Epithelial cell of esophagus (primary cell): ENCODE data around the gene WDFY2.
"Not testable (repeated sequence)": the region's sequence is repeated elsewhere in the genome, so short reads cannot be mapped to it uniquely, and the experiment has no call there.

ENCODE experiments used
- DNase-seq: peaks from one replicate; pipeline ENCODE4 v3.0.0; 2010; ENCODE audit warnings: low read depth
- H3K4me3 ChIP-seq: 2 replicates; pipeline ENCODE4 v1.5.1; 2011; ENCODE audit warnings: mild to moderate bottlenecking, low read length, control low read depth
- TF ChIP-seq, protein P1 (sequence below): IDR thresholded peaks from 2 replicates; pipeline ENCODE4 v1.5.1; 2011; ENCODE audit warnings: low read depth, mild to moderate bottlenecking, low read length, control low read depth, inconsistent platforms; ENCODE audit not compliant: insufficient read depth; ENCODE audit errors: missing control alignments

The WDFY2 gene

GRCh38 chr13:51645761-51646670 lies 61.8 kb downstream of the WDFY2 start:
- TF ChIP-seq, protein P1, sequence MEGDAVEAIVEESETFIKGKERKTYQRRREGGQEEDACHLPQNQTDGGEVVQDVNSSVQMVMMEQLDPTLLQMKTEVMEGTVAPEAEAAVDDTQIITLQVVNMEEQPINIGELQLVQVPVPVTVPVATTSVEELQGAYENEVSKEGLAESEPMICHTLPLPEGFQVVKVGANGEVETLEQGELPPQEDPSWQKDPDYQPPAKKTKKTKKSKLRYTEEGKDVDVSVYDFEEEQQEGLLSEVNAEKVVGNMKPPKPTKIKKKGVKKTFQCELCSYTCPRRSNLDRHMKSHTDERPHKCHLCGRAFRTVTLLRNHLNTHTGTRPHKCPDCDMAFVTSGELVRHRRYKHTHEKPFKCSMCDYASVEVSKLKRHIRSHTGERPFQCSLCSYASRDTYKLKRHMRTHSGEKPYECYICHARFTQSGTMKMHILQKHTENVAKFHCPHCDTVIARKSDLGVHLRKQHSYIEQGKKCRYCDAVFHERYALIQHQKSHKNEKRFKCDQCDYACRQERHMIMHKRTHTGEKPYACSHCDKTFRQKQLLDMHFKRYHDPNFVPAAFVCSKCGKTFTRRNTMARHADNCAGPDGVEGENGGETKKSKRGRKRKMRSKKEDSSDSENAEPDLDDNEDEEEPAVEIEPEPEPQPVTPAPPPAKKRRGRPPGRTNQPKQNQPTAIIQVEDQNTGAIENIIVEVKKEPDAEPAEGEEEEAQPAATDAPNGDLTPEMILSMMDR, result no peak
- H3K4me3 ChIP-seq, result no peak overlapping the region
- DNase-seq, result no peak

- no peak overlapping the region for H3K4me3 ChIP-seq
- no peak for DNase-seq
- TF ChIP-seq, protein P1, result no peak
These were observed 62.8 kb downstream of the WDFY2 start for GRCh38 chr13:51647067-51647466.

DNA sequence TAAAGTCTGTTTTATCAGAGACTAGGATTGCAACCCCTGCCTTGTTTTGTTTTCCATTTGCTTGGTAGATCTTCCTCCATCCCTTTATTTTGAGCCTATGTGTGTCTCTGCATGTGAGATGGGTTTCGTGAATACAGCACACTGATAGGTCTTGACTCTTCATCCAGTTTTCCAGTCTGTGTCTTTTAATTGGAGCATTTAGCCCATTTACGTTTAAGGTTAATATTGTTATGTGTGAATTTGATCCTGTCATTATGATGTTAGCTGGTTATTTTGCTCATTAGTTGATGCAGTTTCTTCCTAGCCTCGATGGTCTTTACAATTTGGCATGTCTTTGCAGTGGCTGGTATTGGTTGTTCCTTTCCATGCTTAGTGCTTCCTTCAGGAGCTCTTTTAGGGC lies 67.9 kb downstream of the WDFY2 start:
- DNase-seq, H3K4me3 ChIP-seq: not testable (repeated sequence)

DNA sequence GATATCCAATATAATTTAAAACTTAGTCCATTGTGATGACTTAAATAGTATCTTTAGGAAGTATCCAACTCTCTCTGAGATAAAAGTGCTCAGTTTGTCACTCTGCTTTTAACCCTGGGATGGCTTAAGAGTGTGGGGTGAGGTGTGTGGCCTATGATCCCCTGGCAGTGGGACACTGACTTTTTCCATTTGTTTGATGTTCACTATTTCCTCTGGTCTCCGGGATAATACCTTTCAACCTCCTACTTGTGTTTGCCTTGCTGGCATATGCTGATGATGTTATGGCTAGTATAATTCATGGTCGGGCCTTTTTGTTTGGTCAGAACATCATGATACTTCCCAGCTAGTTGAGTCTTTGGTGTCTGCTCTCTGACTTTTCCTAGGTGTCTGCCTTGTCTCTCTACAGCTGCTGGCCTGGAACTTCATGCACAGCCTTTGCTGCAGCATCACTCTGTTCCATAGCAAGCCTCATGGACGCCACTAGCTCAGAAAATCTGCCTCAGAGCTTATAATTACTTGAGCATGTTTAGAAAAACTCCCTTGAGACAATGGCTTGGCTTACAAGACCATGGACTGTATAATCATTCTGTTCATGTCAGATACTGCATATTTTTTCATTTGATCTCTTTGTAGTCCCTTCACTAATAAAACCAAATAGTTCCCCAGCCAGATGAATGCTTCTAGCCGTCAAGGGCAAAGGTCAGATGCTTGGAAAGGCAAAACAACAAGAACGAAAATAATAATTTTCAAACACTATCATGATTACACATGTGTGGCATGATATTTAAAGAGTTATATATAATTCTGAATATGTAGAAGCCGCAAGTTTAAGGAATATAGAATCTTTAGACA lies 75.2 kb downstream of the WDFY2 start:
- H3K4me3 ChIP-seq, result no peak overlapping the region
- TF ChIP-seq, protein P1, result no peak
- DNase-seq, result no peak

- TF ChIP-seq, protein P1, result no peak
- H3K4me3 ChIP-seq, result no peak overlapping the region
- no peak for DNase-seq
These were observed 76.6 kb downstream of the WDFY2 start for GRCh38 chr13:51660813-51661212.

DNA sequence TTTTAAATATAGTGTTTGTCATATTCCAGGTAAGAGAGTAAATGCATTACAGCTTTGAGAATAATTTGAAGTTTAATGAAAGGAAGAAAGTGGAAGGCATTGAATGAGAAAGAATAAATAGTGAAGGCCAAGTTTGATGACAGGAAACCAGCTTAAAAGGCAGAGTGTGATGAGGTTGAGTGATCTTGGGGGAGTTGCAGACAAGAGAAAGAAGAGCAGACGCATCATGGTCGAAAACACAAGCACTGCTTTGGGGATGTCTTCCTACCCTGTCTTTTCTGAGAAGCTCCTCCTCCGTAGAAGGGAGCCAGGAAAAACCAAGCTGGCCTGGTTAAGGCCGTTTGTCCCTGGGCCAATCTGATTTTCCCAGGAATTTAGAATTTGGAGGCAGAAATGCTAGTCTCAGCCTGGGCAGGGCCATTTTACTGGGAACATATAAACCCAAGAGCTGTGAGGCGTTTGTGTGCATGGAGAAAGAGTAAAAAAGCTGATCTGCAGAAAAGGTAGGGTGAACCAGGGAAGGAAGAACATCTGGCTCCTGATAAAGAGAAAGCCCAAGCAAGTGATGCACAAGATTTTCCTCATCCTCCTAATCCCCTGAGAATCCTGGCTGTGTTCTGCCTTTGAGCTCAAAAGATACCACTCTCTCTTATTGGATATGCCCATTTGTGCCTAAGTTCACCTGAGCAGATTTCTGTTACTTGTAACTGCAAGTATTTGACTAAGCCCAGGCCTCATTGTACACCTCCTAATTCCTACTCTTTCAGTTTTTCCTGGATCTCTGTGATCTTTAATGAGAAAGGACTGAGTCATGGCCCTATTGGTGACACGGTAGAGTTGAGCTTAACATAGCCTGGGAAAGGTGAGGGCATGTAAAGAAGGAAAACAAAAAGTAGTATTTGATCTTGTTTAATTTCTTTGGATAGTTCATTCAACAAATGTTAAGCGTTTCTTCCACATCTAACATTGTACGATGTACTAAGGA lies 80.0 kb downstream of the WDFY2 start:
- no peak overlapping the region for H3K4me3 ChIP-seq
- TF ChIP-seq, protein P1, result no peak
- DNase-seq, result peak; percentile 58
